Uterus (tissue), 4 donors: ENCODE measurements around the gene PABPN1L. TPM values are rescaled to one million over a fixed set of nuclear protein-coding genes. Genes with fewer than 3 reads are reported as not detected.

ENCODE experiments used
- DNase-seq, 2 donors: peaks; one replicate each; pipeline ENCODE4 v3.0.0-alpha.2; 2019 to 2020
- H3K27ac ChIP-seq, 2 donors: fragments of 200-600 bp; sonication (generic); 1 replicate in 1 of 2; 2 replicates in 1 of 2; pipeline ENCODE4 v1.5.1; 2016 to 2018
- H3K27me3 ChIP-seq, 2 donors: fragments of 200-600 bp; sonication (generic); one replicate each; pipeline ENCODE4 v1.5.1; 2018 to 2019; ENCODE audit warnings: control low read depth in 1 of 2
- H3K36me3 ChIP-seq, 2 donors: fragments of 200-600 bp; sonication (generic); one replicate each; pipeline ENCODE4 v1.5.1; 2019; ENCODE audit warnings: control low read depth in 1 of 2
- H3K4me1 ChIP-seq, 2 donors: fragments of 200-600 bp; sonication (generic); one replicate each; pipeline ENCODE4 v1.5.1; 2018 to 2019; ENCODE audit warnings: control low read depth in 1 of 2
- H3K4me3 ChIP-seq, 2 donors: fragments of 200-600 bp; sonication (generic); 1 replicate in 1 of 2; 2 replicates in 1 of 2; pipeline ENCODE4 v1.5.1; 2018 to 2019; ENCODE audit warnings: mild to moderate bottlenecking in 1 of 2
- H3K9me3 ChIP-seq, 2 donors: fragments of 200-600 bp; sonication (generic); one replicate each; pipeline ENCODE4 v1.5.1; 2019; ENCODE audit warnings: control low read depth in 1 of 2
- POLR2A ChIP-seq, 2 donors: fragments of 450-650 bp; IDR thresholded peaks; one replicate each; pipeline ENCODE4 v1.6.1; 2016; ENCODE audit warnings: antibody characterized with exemption in 2 of 2, mild to moderate bottlenecking in 1 of 2, moderate library complexity in 1 of 2
- intact Hi-C: fragments of 100-400 bp; cut with DNase I; formaldehyde crosslinking; loops from one replicate; pipeline ENCODE4 v1.15.1; 2023; ENCODE audit warnings: low total_unique reads
- total RNA-seq, 4 donors: library from RNA; depleted of rRNA in 3 of 4; stranded (reverse); fragments of >200 nt in 3 of 4; gene quantifications; one replicate each; pipeline versions ENCODE4 v1.1.0 to v1.2.4, GENCODE V29; 2014 to 2023
- TF ChIP-seq, protein P1 (sequence below), 4 experiments: fragments of 200-600 bp in 2 of 4; fragments of 450-650 bp in 2 of 4; sonication (generic) in 2 of 4; IDR thresholded peaks; one replicate each; pipeline ENCODE4 v1.5.1; 2016 to 2019; ENCODE audit warnings: antibody characterized with exemption in 4 of 4, mild to moderate bottlenecking in 2 of 4, moderate library complexity in 1 of 4
- donor health status: DM: yes; HTN: yes; CAD: no.

PABPN1L gene
- total RNA-seq, 4 donors from 2014 or later, result not detected

DNA sequence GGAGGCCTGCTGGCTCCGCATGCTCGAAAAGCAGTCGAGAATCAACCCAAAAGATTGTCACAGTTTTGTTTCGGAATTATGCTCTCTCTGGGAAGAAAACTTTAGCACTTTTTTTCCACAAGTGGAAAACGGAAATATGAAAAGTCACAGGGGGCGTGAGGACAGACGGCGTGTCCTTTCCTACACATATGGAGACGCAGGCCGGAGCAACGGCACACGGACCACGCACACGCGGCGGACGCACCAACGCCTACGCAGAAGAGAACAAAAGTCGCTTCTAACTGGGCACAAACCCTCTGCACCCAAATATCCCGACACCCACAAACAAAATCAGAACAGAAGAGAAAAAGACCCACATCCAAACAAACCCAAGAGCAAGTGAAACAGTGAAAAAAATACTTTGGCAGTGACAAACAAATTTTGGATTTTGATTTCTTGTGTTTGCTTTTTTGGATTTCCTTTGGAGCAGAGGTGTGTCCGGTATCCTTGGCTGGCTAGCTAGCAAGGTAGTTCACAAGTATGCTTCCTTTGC lies 9.3 kb upstream of the PABPN1L start:
- intact Hi-C loops, result no loop called here
- Histone ChIP-seq H3K4me3 (no peak overlapping the region), H3K36me3 (no peaks in the 10 kb centered on the region), H3K4me1 (no peaks in the 10 kb centered on the region), H3K27ac (no peak overlapping the region), H3K9me3 (no peaks in the 10 kb centered on the region), H3K27me3 (no peaks in the 10 kb centered on the region)
- DNase-seq, result no peak
- TF ChIP-seq, protein P1, sequence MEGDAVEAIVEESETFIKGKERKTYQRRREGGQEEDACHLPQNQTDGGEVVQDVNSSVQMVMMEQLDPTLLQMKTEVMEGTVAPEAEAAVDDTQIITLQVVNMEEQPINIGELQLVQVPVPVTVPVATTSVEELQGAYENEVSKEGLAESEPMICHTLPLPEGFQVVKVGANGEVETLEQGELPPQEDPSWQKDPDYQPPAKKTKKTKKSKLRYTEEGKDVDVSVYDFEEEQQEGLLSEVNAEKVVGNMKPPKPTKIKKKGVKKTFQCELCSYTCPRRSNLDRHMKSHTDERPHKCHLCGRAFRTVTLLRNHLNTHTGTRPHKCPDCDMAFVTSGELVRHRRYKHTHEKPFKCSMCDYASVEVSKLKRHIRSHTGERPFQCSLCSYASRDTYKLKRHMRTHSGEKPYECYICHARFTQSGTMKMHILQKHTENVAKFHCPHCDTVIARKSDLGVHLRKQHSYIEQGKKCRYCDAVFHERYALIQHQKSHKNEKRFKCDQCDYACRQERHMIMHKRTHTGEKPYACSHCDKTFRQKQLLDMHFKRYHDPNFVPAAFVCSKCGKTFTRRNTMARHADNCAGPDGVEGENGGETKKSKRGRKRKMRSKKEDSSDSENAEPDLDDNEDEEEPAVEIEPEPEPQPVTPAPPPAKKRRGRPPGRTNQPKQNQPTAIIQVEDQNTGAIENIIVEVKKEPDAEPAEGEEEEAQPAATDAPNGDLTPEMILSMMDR (IDR thresholded peaks at IDR 0.05), result no peak
- no peak for TF ChIP-seq POLR2A (IDR thresholded peaks at IDR 0.05)

DNA sequence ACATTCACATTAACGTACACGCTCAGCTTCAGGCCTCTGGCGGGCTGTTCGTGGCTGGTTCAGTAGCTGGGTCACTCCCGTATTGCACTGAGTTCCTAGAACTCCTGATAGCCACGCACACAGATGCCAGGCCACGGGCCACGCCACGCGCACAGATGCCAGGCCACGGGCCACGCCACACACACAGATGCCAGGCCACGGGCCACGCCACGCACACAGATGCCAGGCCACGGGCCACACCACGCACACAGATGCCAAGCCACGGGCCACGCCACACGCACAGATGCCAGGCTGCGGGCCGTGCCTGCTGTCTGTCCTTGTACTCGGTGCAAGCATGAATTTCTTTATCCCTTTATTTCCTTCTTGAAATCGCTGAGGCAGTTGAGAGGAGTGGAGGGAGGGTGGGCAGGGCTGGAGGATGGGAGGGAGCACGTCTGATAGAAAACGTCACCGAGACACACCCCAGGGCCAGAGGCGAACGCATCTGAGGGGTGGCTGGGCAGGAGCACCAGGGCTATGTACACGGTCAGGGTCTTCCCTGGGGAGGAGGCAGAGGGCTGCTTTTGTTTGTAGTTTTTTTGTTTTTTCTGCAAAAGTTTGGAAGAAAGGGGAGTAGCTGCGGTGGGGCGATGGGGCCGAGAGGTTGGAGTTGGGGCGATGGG lies 8.6 kb upstream of the PABPN1L start:
- Histone ChIP-seq H3K27ac (no peak overlapping the region), H3K4me1 (no peaks in the 10 kb centered on the region), H3K27me3 (no peaks in the 10 kb centered on the region), H3K4me3 (no peak overlapping the region), H3K36me3 (no peaks in the 10 kb centered on the region), H3K9me3 (no peaks in the 10 kb centered on the region)
- intact Hi-C loops, result no loop called here
- TF ChIP-seq, protein P1 (IDR thresholded peaks at IDR 0.05), result no peak
- no peak for TF ChIP-seq POLR2A (IDR thresholded peaks at IDR 0.05)
- DNase-seq, result no peak

DNA sequence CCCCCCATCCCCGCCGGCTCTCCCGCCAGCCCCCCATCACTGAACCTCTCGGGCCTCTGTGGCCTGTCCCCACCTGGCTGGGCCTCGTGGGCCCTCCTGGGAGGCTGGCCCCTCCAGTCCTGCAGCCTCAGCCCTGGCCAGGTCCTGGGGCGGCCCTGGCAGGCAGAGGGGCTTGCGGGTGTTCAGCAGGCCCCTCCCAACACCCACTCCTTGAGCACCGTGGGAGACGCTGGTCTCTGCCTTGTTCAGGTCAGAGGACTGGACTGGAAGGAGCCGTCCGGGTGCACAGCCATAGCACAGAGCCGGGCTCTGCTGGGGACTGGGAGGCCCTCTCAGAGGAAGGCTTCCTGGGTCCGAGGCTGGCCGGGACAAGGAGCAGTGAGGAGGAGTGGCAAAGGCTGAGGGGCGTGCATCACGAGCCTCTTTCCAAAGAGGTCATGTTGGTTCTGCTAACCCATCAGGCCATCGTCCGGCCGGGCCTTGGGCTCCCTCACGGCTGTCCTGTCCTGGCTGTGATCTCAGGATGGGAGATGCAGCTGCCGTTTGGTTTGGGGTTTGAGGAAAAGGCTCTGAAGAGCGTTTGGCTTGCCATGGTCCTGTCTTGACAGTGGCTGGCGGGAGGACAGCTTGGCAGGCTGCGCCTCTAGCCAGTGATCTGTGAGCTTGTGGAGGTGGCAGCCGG lies 6.3 kb upstream of the PABPN1L start:
- no peaks in the 10 kb centered on the region for H3K9me3 ChIP-seq
- H3K4me3 ChIP-seq, result no peak overlapping the region
- no peaks in the 10 kb centered on the region for H3K36me3 ChIP-seq
- DNase-seq, result no peak
- no peak overlapping the region for H3K27ac ChIP-seq
- intact Hi-C loops, result no loop called here
- H3K27me3 ChIP-seq, result no peaks in the 10 kb centered on the region
- H3K4me1 ChIP-seq, result no peaks in the 10 kb centered on the region
- TF ChIP-seq, protein P1 (IDR thresholded peaks at IDR 0.05), result no peak
- no peak for TF ChIP-seq POLR2A (IDR thresholded peaks at IDR 0.05)

DNA sequence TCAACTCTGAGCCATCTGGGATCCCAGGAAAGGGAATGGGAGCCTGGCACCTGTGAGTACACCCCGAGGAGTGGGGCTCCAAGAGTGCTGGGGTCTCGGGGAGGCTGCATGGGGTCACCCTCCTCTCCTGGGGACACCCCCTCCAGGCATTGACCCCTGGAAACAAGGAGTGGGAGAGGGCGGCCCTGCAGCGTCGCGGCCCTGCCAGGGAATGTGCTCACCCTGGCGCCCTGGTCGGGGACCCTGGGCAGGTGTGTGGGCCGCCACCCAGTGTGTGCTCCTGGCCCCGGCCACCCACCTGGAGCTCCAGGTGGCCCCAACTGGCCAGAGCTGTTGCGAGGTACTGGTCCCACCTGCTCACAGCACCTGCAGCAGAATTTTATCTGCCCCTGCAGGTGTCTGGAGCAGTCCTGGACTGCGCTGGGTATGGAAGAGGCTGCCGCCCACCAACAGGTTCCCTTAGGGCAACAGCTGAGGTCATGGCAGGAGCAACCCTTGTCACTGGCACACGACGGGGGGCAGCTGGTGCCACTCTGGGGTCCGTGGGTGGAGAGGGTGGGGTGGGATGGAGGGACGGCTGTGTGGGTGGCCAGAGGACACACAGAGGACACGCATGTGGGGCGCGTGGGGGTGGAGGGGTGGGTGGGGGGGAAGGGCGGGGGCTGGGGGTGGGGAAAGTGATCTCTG lies 5.4 kb upstream of the PABPN1L start:
- Histone ChIP-seq H3K4me1 (no peaks in the 10 kb centered on the region), H3K36me3 (no peaks in the 10 kb centered on the region), H3K27me3 (no peaks in the 10 kb centered on the region), H3K4me3 (no peak overlapping the region), H3K9me3 (no peaks in the 10 kb centered on the region), H3K27ac (no peak overlapping the region)
- no peak for DNase-seq
- TF ChIP-seq, protein P1 (IDR thresholded peaks at IDR 0.05), result no peak
- no peak for TF ChIP-seq POLR2A (IDR thresholded peaks at IDR 0.05)
- intact Hi-C loops, result no loop called here

DNA sequence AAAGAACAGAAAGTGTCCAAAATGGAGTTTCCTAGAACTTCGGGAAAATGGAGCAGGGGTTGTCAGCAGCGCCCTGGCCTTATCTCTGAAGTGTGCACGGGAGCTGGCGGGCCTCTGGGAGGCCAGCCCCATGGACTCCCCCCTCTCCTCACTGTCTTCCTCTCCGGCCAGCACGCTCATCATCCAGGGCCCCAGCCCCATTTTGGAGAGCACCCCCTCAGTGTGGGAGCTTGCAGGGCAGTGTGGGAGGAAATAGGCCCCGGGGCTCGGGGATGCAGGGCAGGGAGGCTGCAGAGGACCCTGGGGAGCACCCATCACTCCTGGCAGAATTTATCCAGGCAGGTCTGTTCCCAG lies 4.9 kb upstream of the PABPN1L start:
- Histone ChIP-seq H3K4me3 (no peak overlapping the region), H3K27me3 (no peaks in the 10 kb centered on the region)
- intact Hi-C loops, result no loop called here

More for the DNA sequence above, 4.9 kb upstream of the PABPN1L start:
- TF ChIP-seq POLR2A (IDR thresholded peaks at IDR 0.05), result no peak
- TF ChIP-seq, protein P1 (IDR thresholded peaks at IDR 0.05), result no peak
- no peaks in the 10 kb centered on the region for H3K4me1 ChIP-seq
- DNase-seq, result no peak
- no peak overlapping the region for H3K27ac ChIP-seq
- H3K9me3 ChIP-seq, result no peaks in the 10 kb centered on the region
- H3K36me3 ChIP-seq, result no peaks in the 10 kb centered on the region
